Measurements from ENCODE around the gene CNPPD1.

CNPPD1 gene

GRCh38 chr2:219213026-219213415 is 36.3 kb upstream of the CNPPD1 start:
- Histone ChIP-seq H3K4me3 (no peak overlapping the region), H3K27me3 (no peaks in the 10 kb centered on the region), H4K20me1 (peaks cover 0 to 47% (median 1%) of the 10 kb centered on the region in 11 experiments; a peak in 10 of 22 replicates), H3K4me1 (peaks cover 47 to 61% (median 53%) of the 10 kb centered on the region in 10 experiments), H3K9ac (no peak overlapping the region), H3K27ac (peak overlapping the region in 2 of 11 experiments; percentile 1 to 4; a peak in 1 of 22 replicates), H3K36me3 (peaks cover 31 to 84% (median 62%) of the 10 kb centered on the region in 11 experiments), H3K4me2 (no peak overlapping the region), H3K9me3 (replicated peaks in 1 of 11) (no peaks in the 10 kb centered on the region)
- no peak for TF ChIP-seq Cebpa-rat (IDR thresholded peaks at IDR 0.05)

GRCh38 chr2:219210886-219211362 is 34.2 kb upstream of the CNPPD1 start:
- peaks cover 38 to 54% (median 46%) of the 10 kb centered on the region in 10 experiments for H3K4me1 ChIP-seq
- H3K4me3 ChIP-seq: no peak overlapping the region
- H3K36me3 ChIP-seq: peaks cover 31 to 80% (median 63%) of the 10 kb centered on the region in 11 experiments
- H4K20me1 ChIP-seq: peaks cover 0 to 49% (median 6%) of the 10 kb centered on the region in 11 experiments; a peak in 11 of 22 replicates
- TF ChIP-seq Cebpa-rat (IDR thresholded peaks at IDR 0.05): no peak
- 0 out of 22 replicates have a peak overlapping the region, but pooled peaks of 2 of the 11 experiments have one; percentile 16 to 35 for H3K4me2 ChIP-seq
- peak overlapping the region in 5 of 11 experiments; percentile 4 to 84 (median 48); a peak in 4 of 22 replicates for H3K9ac ChIP-seq
- no peaks in the 10 kb centered on the region for H3K9me3 ChIP-seq (replicated peaks in 1 of 11)
- H3K27ac ChIP-seq: no peak overlapping the region; a peak in 1 of 22 replicates
- no peaks in the 10 kb centered on the region for H3K27me3 ChIP-seq

- Histone ChIP-seq H4K20me1 (peaks cover 0 to 46% (median 6%) of the 10 kb centered on the region in 11 experiments; a peak in 11 of 22 replicates), H3K36me3 (peaks cover 31 to 74% (median 63%) of the 10 kb centered on the region in 11 experiments), H3K4me1 (peaks cover 40 to 51% (median 45%) of the 10 kb centered on the region in 10 experiments), H3K4me2 (peak overlapping the region; percentile 22 to 97 (median 48)), H3K27me3 (no peaks in the 10 kb centered on the region), H3K27ac (peak overlapping the region in 8 of 11 experiments; percentile 32 to 63 (median 51); a peak in 15 of 22 replicates), H3K9me3 (replicated peaks in 1 of 11) (no peaks in the 10 kb centered on the region), H3K9ac (peak overlapping the region in 10 of 11 experiments; percentile 20 to 84 (median 50); a peak in 16 of 22 replicates), H3K4me3 (no peak overlapping the region)
- no peak for TF ChIP-seq Cebpa-rat (IDR thresholded peaks at IDR 0.05)
Observed at GRCh38 chr2:219210196-219210885, 33.6 kb upstream of the CNPPD1 start.

GRCh38 chr2:219209236-219210195 is 32.8 kb upstream of the CNPPD1 start:
- TF ChIP-seq Cebpa-rat (IDR thresholded peaks at IDR 0.05): no peak

GRCh38 chr2:219207884-219208740 is 31.4 kb upstream of the CNPPD1 start:
- peaks cover 26 to 52% (median 44%) of the 10 kb centered on the region in 11 experiments for H3K36me3 ChIP-seq
- H3K4me1 ChIP-seq: peaks cover 40 to 51% (median 45%) of the 10 kb centered on the region in 10 experiments
- no peak for TF ChIP-seq Cebpa-rat (IDR thresholded peaks at IDR 0.05)
- H3K9ac ChIP-seq: peak overlapping the region; percentile 74 to 84 (median 77); a peak in 19 of 22 replicates
- peaks cover 0 to 5% (median 0%) of the 10 kb centered on the region in 11 experiments; a peak in 2 of 22 replicates for H3K9me3 ChIP-seq (replicated peaks in 1 of 11)
- H3K4me2 ChIP-seq: peak overlapping the region; percentile 86 to 97 (median 95)
- no peaks in the 10 kb centered on the region for H3K27me3 ChIP-seq
- peak overlapping the region in 4 of 11 experiments; percentile 43 to 80 (median 62); a peak in 2 of 22 replicates for H3K27ac ChIP-seq
- H4K20me1 ChIP-seq: peaks cover 0 to 28% (median 6%) of the 10 kb centered on the region in 11 experiments; a peak in 10 of 22 replicates
- H3K4me3 ChIP-seq: peak overlapping the region in 6 of 10 experiments; percentile 59 to 74 (median 64); a peak in 8 of 20 replicates

More at GRCh38 chr2:219209236-219210195, 32.8 kb upstream of the CNPPD1 start:
- H3K4me2 ChIP-seq: peak overlapping the region; percentile 22 to 97 (median 48)
- no peaks in the 10 kb centered on the region for H3K27me3 ChIP-seq
- H3K9me3 ChIP-seq (replicated peaks in 1 of 11): peaks cover 0 to 2% (median 0%) of the 10 kb centered on the region in 11 experiments; a peak in 2 of 22 replicates
- peaks cover 40 to 51% (median 45%) of the 10 kb centered on the region in 10 experiments for H3K4me1 ChIP-seq
- peaks cover 0 to 41% (median 6%) of the 10 kb centered on the region in 11 experiments; a peak in 11 of 22 replicates for H4K20me1 ChIP-seq
- peak overlapping the region in 8 of 11 experiments; percentile 32 to 63 (median 51); a peak in 16 of 22 replicates for H3K27ac ChIP-seq
- H3K4me3 ChIP-seq: no peak overlapping the region
- H3K9ac ChIP-seq: peak overlapping the region; percentile 2 to 84 (median 48); a peak in 19 of 22 replicates
- H3K36me3 ChIP-seq: peaks cover 27 to 66% (median 58%) of the 10 kb centered on the region in 11 experiments

GRCh38 chr2:219207134-219207883 is 30.6 kb upstream of the CNPPD1 start:
- H3K4me1 ChIP-seq: peaks cover 40 to 51% (median 45%) of the 10 kb centered on the region in 10 experiments
- H3K27me3 ChIP-seq: no peaks in the 10 kb centered on the region
- no peak for TF ChIP-seq Cebpa-rat (IDR thresholded peaks at IDR 0.05)
- H3K9ac ChIP-seq: peak overlapping the region; percentile 74 to 84 (median 77); a peak in 20 of 22 replicates
- H3K4me3 ChIP-seq: peak overlapping the region; percentile 51 to 74 (median 62)
- peaks cover 0 to 25% (median 6%) of the 10 kb centered on the region in 11 experiments; a peak in 9 of 22 replicates for H4K20me1 ChIP-seq
- peaks cover 21 to 44% (median 36%) of the 10 kb centered on the region in 11 experiments for H3K36me3 ChIP-seq
- peaks cover 0 to 5% (median 0%) of the 10 kb centered on the region in 11 experiments; a peak in 2 of 22 replicates for H3K9me3 ChIP-seq (replicated peaks in 1 of 11)
- peak overlapping the region in 10 of 11 experiments; percentile 18 to 80 (median 70); a peak in 12 of 22 replicates for H3K27ac ChIP-seq
- peak overlapping the region; percentile 86 to 97 (median 95) for H3K4me2 ChIP-seq

All from BLaER1 treated with 17β-estradiol and CSF1 and Interleukin-3, amounts not matched to agents 10 nM and 100 nM (cell line).